IPS DF 6.9 (cell line): ENCODE measurements around the gene ADCK1.

Experiments
- DNase-seq: peaks from one replicate; pipeline ENCODE4 v3.0.0-alpha.2; 2013; ENCODE audit warnings: low read depth, low spot score
- H3K27ac ChIP-seq: one replicate; pipeline ENCODE4 v1.5.1; 2013; ENCODE audit warnings: low read length, control low read depth
- H3K27me3 ChIP-seq: 2 replicates; pipeline ENCODE4 v1.6.1; 2013; ENCODE audit warnings: mild to moderate bottlenecking, low read length; ENCODE audit not compliant: control insufficient read depth, insufficient read depth
- H3K36me3 ChIP-seq: 2 replicates; pipeline ENCODE4 v1.6.1; 2013; ENCODE audit warnings: low read length; ENCODE audit not compliant: control insufficient read depth, insufficient read depth
- H3K4me1 ChIP-seq: 2 replicates; pipeline ENCODE4 v1.6.1; 2013; ENCODE audit warnings: low read length; ENCODE audit not compliant: control insufficient read depth, insufficient read depth
- H3K4me3 ChIP-seq: 2 replicates; pipeline ENCODE4 v1.5.1; 2013; ENCODE audit warnings: mild to moderate bottlenecking, low read length
- H3K9me3 ChIP-seq: 2 replicates; pipeline ENCODE4 v1.6.1; 2013; ENCODE audit warnings: low read length, inconsistent platforms; ENCODE audit not compliant: control insufficient read depth, insufficient read depth
- WGBS: extraction: QIAGEN DNeasy Blood & Tissue Kit; methylation state at CpG from one replicate; pipeline ENCODE4 v1.1.7; 2013; ENCODE audit warnings: mixed read lengths, missing lambda C conversion rate; ENCODE audit not compliant: insufficient read length, insufficient coverage; 5-methylcytosine and 5-hydroxymethylcytosine counted together

ADCK1 gene

GRCh38 chr14:77864580-77864979 is 64.7 kb downstream of the ADCK1 start:
- Histone ChIP-seq H3K27ac (no peak overlapping the region), H3K4me1 (no peaks in the 10 kb centered on the region), H3K4me3 (no peak overlapping the region), H3K9me3 (no peaks in the 10 kb centered on the region), H3K27me3 (no peaks in the 10 kb centered on the region), H3K36me3 (no peaks in the 10 kb centered on the region)
- no peak for DNase-seq
- no CpG with 5 or more reads among the region's 1 CpG for WGBS

GRCh38 chr14:77865455-77865854 is 65.5 kb downstream of the ADCK1 start:
- Histone ChIP-seq H3K36me3 (no peaks in the 10 kb centered on the region), H3K27me3 (no peaks in the 10 kb centered on the region), H3K27ac (no peak overlapping the region), H3K4me1 (no peaks in the 10 kb centered on the region), H3K9me3 (no peaks in the 10 kb centered on the region), H3K4me3 (no peak overlapping the region)
- no peak for DNase-seq
- WGBS, result no CpG with 5 or more reads among the region's 6 CpGs

- WGBS, result no CpG with 5 or more reads among the region's 3 CpGs
- no peak for DNase-seq
- H3K27ac ChIP-seq, result no peak overlapping the region
- H3K4me1 ChIP-seq, result no peaks in the 10 kb centered on the region
- H3K36me3 ChIP-seq, result no peaks in the 10 kb centered on the region
- no peaks in the 10 kb centered on the region for H3K9me3 ChIP-seq
- H3K4me3 ChIP-seq, result no peak overlapping the region
- no peaks in the 10 kb centered on the region for H3K27me3 ChIP-seq
Observed at GRCh38 chr14:77866932-77867331, 67.0 kb downstream of the ADCK1 start.

- WGBS, result no CpG with 5 or more reads among the region's 7 CpGs
- no peak for DNase-seq
- Histone ChIP-seq H3K4me1 (no peaks in the 10 kb centered on the region), H3K27me3 (no peaks in the 10 kb centered on the region), H3K27ac (no peak overlapping the region), H3K9me3 (no peaks in the 10 kb centered on the region), H3K4me3 (no peak overlapping the region), H3K36me3 (no peaks in the 10 kb centered on the region)
Observed at GRCh38 chr14:77867476-77867875, 67.6 kb downstream of the ADCK1 start.

- no CpG with 5 or more reads among the region's 13 CpGs for WGBS
- DNase-seq, result no peak
- H3K27ac ChIP-seq, result no peak overlapping the region
- H3K4me1 ChIP-seq, result no peaks in the 10 kb centered on the region
- H3K9me3 ChIP-seq, result no peaks in the 10 kb centered on the region
- H3K4me3 ChIP-seq, result no peak overlapping the region
- H3K36me3 ChIP-seq, result no peaks in the 10 kb centered on the region
- no peaks in the 10 kb centered on the region for H3K27me3 ChIP-seq
Observed at GRCh38 chr14:77868552-77869285, 68.8 kb downstream of the ADCK1 start.

- H3K4me3 ChIP-seq, result no peak overlapping the region
- no peaks in the 10 kb centered on the region for H3K4me1 ChIP-seq
- no peaks in the 10 kb centered on the region for H3K27me3 ChIP-seq
Observed at GRCh38 chr14:77869340-77869739, 69.4 kb downstream of the ADCK1 start.

GRCh38 chr14:77870646-77871045 is 70.7 kb downstream of the ADCK1 start:
- Histone ChIP-seq H3K4me3 (no peak overlapping the region), H3K4me1 (no peaks in the 10 kb centered on the region), H3K27ac (no peak overlapping the region), H3K36me3 (no peaks in the 10 kb centered on the region), H3K9me3 (no peaks in the 10 kb centered on the region), H3K27me3 (no peaks in the 10 kb centered on the region)
- DNase-seq, result no peak
- no CpG with 5 or more reads among the region's 4 CpGs for WGBS

More at GRCh38 chr14:77869340-77869739, 69.4 kb downstream of the ADCK1 start:
- H3K27ac ChIP-seq, result no peak overlapping the region
- no peaks in the 10 kb centered on the region for H3K36me3 ChIP-seq
- no peak for DNase-seq
- H3K9me3 ChIP-seq, result no peaks in the 10 kb centered on the region

- no CpG with 5 or more reads among the region's 8 CpGs for WGBS
- Histone ChIP-seq H3K4me1 (no peaks in the 10 kb centered on the region), H3K36me3 (no peaks in the 10 kb centered on the region), H3K27me3 (no peaks in the 10 kb centered on the region), H3K27ac (no peak overlapping the region), H3K4me3 (no peak overlapping the region), H3K9me3 (no peaks in the 10 kb centered on the region)
- DNase-seq, result no peak
Observed at GRCh38 chr14:77872152-77872551, 72.2 kb downstream of the ADCK1 start.

- Histone ChIP-seq H3K27me3 (no peaks in the 10 kb centered on the region), H3K4me3 (no peak overlapping the region), H3K9me3 (no peaks in the 10 kb centered on the region), H3K27ac (no peak overlapping the region), H3K36me3 (no peaks in the 10 kb centered on the region), H3K4me1 (no peaks in the 10 kb centered on the region)
- WGBS, result no CpG with 5 or more reads among the region's 4 CpGs
- no peak for DNase-seq
Observed at GRCh38 chr14:77872983-77873382, 73.1 kb downstream of the ADCK1 start.

GRCh38 chr14:77878783-77879182 is 78.9 kb downstream of the ADCK1 start:
- no peak for DNase-seq
- WGBS, result no CpG with 5 or more reads among the region's 4 CpGs
- no peaks in the 10 kb centered on the region for H3K4me1 ChIP-seq
- H3K27me3 ChIP-seq, result no peaks in the 10 kb centered on the region
- no peak overlapping the region for H3K27ac ChIP-seq
- no peak overlapping the region for H3K4me3 ChIP-seq
- no peaks in the 10 kb centered on the region for H3K9me3 ChIP-seq
- H3K36me3 ChIP-seq, result no peaks in the 10 kb centered on the region

GRCh38 chr14:77880056-77880455 is 80.1 kb downstream of the ADCK1 start:
- no CpG with 5 or more reads among the region's 5 CpGs for WGBS
- Histone ChIP-seq H3K9me3 (no peaks in the 10 kb centered on the region), H3K27ac (no peak overlapping the region), H3K36me3 (no peaks in the 10 kb centered on the region), H3K4me1 (no peaks in the 10 kb centered on the region), H3K4me3 (no peak overlapping the region), H3K27me3 (no peaks in the 10 kb centered on the region)
- DNase-seq, result no peak
